DND-41 (cell line): Measurements from ENCODE around the gene SLC17A2.

Experiments
- ATAC-seq: fragments of 200-7000 bp; cut with Tn5 transposase; 3 replicates; pipeline ENCODE4 v1.9.1; 2021; ENCODE audit warnings: low read depth; ENCODE audit not compliant: insufficient read depth
- DNase-seq: peaks from one replicate; pipeline ENCODE4 v3.0.0-alpha.2; 2020
- H2AFZ ChIP-seq: 2 replicates; pipeline ENCODE4 v1.6.0; 2012; ENCODE audit warnings: low read depth, low read length
- H3K27ac ChIP-seq: 2 replicates; pipeline ENCODE4 v1.5.1; 2012; ENCODE audit warnings: low read length, inconsistent platforms
- H3K27me3 ChIP-seq: fragments of 200-600 bp; sonication (generic); 2 replicates; pipeline ENCODE4 v1.6.0; 2012; ENCODE audit warnings: low read length, mild to moderate bottlenecking, inconsistent platforms; ENCODE audit not compliant: insufficient read depth, poor library complexity
- H3K36me3 ChIP-seq: 2 replicates; pipeline ENCODE4 v1.5.1; 2012; ENCODE audit warnings: low read length, inconsistent platforms; ENCODE audit not compliant: insufficient read depth
- H3K4me1 ChIP-seq: 2 replicates; pipeline ENCODE4 v1.5.1; 2012; ENCODE audit warnings: mild to moderate bottlenecking, low read length; ENCODE audit not compliant: insufficient read depth
- H3K4me2 ChIP-seq: 2 replicates; pipeline ENCODE4 v1.6.0; 2012; ENCODE audit warnings: mild to moderate bottlenecking, moderate library complexity, low read length, inconsistent platforms; ENCODE audit not compliant: insufficient read depth
- H3K4me3 ChIP-seq, 2 experiments: fragments of 200-600 bp in 1 of 2; shearing (Covaris generic) in 1 of 2; 2 replicates each; pipeline ENCODE4 v1.5.1; 2012 to 2016; ENCODE audit warnings: inconsistent platforms in 2 of 2, low read length in 2 of 2, mild to moderate bottlenecking in 2 of 2, low read depth in 1 of 2, moderate library complexity in 1 of 2
- H3K79me2 ChIP-seq: 2 replicates; pipeline ENCODE4 v1.6.0; 2012; ENCODE audit warnings: low read length, inconsistent platforms; ENCODE audit not compliant: insufficient read depth
- H3K9ac ChIP-seq: 2 replicates; pipeline ENCODE4 v1.6.0; 2012; ENCODE audit warnings: low read depth, mild to moderate bottlenecking, inconsistent platforms, low read length, moderate library complexity
- H3K9me3 ChIP-seq: 2 replicates; pipeline ENCODE4 v1.5.1; 2012; ENCODE audit warnings: low read length, moderate library complexity, mild to moderate bottlenecking, inconsistent platforms; ENCODE audit not compliant: insufficient read depth, severe bottlenecking
- H4K20me1 ChIP-seq: 2 replicates; pipeline ENCODE4 v1.6.0; 2012; ENCODE audit warnings: low read length; ENCODE audit not compliant: insufficient read depth
- EZH2 ChIP-seq: IDR thresholded peaks from 3 replicates; pipeline ENCODE4 v1.6.1; 2012; ENCODE audit warnings: borderline replicate concordance, low read depth, mild to moderate bottlenecking, moderate library complexity, low read length, inconsistent platforms; ENCODE audit not compliant: severe bottlenecking
- TF ChIP-seq, protein P1 (sequence below): IDR thresholded peaks from 2 replicates; pipeline ENCODE4 v1.5.1; 2012; ENCODE audit warnings: borderline replicate concordance, low read length, moderate library complexity, mild to moderate bottlenecking; ENCODE audit not compliant: poor library complexity, severe bottlenecking; ENCODE audit errors: extremely low read depth

SLC17A2 gene

DNA sequence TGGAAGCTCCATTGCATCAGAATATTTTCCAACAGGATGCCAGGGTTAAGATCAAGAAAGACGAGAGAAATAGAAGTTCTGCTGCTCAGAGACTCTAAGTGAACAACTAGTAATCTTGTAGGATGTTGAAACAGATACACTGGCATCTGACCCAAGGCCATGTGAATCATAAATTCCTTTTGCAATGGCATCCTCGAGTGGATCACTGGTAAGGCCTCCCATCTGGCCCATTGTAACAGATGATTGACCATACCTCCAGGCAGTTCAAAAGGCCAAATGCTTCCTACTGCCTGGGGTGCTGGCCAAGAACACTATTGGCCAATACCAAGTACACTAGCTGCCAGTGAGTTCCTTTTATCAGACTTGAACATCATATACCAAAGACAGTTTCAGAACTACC, 46.5 kb downstream of the SLC17A2 start:
- DNase-seq: no peak
- no peak overlapping the region for H3K9ac ChIP-seq
- TF ChIP-seq, protein P1, sequence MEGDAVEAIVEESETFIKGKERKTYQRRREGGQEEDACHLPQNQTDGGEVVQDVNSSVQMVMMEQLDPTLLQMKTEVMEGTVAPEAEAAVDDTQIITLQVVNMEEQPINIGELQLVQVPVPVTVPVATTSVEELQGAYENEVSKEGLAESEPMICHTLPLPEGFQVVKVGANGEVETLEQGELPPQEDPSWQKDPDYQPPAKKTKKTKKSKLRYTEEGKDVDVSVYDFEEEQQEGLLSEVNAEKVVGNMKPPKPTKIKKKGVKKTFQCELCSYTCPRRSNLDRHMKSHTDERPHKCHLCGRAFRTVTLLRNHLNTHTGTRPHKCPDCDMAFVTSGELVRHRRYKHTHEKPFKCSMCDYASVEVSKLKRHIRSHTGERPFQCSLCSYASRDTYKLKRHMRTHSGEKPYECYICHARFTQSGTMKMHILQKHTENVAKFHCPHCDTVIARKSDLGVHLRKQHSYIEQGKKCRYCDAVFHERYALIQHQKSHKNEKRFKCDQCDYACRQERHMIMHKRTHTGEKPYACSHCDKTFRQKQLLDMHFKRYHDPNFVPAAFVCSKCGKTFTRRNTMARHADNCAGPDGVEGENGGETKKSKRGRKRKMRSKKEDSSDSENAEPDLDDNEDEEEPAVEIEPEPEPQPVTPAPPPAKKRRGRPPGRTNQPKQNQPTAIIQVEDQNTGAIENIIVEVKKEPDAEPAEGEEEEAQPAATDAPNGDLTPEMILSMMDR: no peak
- no peak for TF ChIP-seq EZH2
- peaks cover 5% of the 10 kb centered on the region for H3K27me3 ChIP-seq
- H3K27ac ChIP-seq: no peak overlapping the region
- no peak overlapping the region for H3K4me3 ChIP-seq
- no peak overlapping the region for H3K4me2 ChIP-seq
- no peak overlapping the region for H2AFZ ChIP-seq
- H3K79me2 ChIP-seq: no peaks in the 10 kb centered on the region
- H4K20me1 ChIP-seq: no peaks in the 10 kb centered on the region
- ATAC-seq: no peak
- H3K9me3 ChIP-seq: no peaks in the 10 kb centered on the region
- no peaks in the 10 kb centered on the region for H3K4me1 ChIP-seq
- no peaks in the 10 kb centered on the region for H3K36me3 ChIP-seq

DNA sequence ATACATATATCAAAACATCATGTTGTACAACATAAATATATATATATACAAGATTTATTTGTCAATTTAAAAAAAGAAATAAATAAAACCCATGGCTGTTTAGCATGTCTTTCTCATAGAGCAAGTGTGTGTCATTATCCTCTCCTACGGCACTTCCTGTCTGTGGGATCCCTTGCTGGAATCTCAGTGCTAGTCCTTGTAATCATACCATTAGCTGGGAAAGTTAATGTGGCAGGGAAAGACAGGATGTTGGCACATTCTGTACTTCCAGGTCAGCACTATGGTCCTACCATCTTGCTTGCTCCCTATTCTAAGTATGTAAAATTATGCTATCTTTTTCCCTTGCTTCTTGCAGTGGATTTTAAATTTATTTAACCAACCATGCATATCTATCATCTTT, 47.0 kb downstream of the SLC17A2 start:
- Histone ChIP-seq H3K4me3 (no peak overlapping the region), H3K27me3 (peaks cover 5% of the 10 kb centered on the region), H3K4me2 (no peak overlapping the region), H2AFZ (no peak overlapping the region), H3K27ac (no peak overlapping the region), H3K9ac (no peak overlapping the region), H3K4me1 (no peaks in the 10 kb centered on the region), H3K79me2 (no peaks in the 10 kb centered on the region), H3K9me3 (no peaks in the 10 kb centered on the region), H3K36me3 (no peaks in the 10 kb centered on the region), H4K20me1 (no peaks in the 10 kb centered on the region)
- TF ChIP-seq, protein P1: no peak
- TF ChIP-seq EZH2: no peak
- ATAC-seq (no peak), DNase-seq (no peak)

DNA sequence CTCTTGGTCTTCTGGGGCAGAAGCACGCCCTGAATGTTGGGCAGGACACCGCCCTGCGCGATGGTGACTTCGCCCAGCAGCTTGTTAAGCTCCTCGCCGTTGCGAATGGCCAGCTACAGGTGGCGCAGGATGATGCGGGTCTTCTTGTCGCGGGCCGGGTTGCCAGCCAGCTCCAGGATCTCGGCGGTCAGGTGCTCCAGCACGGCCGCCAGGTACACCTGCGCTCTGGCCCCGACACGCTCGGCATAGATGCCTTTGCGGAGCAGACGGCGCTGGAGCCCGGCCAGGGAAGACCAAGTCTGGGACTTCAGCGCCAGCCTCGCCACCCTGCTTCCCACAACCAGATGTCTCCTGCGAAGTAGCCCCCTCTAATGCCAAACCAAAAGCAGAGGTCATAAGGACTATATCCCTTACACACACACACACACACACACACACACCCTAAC, 48.4 kb downstream of the SLC17A2 start:
- Histone ChIP-seq H3K9ac (no peak overlapping the region), H3K27me3 (peaks cover 2% of the 10 kb centered on the region), H3K9me3 (no peaks in the 10 kb centered on the region), H2AFZ (no peak overlapping the region), H3K36me3 (no peaks in the 10 kb centered on the region), H3K4me1 (no peaks in the 10 kb centered on the region), H3K79me2 (no peaks in the 10 kb centered on the region), H4K20me1 (no peaks in the 10 kb centered on the region), H3K4me3 (no peak overlapping the region), H3K27ac (no peak overlapping the region), H3K4me2 (no peak overlapping the region)
- ATAC-seq: no peak
- TF ChIP-seq, protein P1: no peak
- no peak for TF ChIP-seq EZH2
- no peak for DNase-seq

GRCh38 chr6:25880601-25881000, 49.9 kb downstream of the SLC17A2 start:
- Histone ChIP-seq H3K79me2 (no peaks in the 10 kb centered on the region), H3K4me2 (no peak overlapping the region), H3K4me3 (no peak overlapping the region), H3K36me3 (no peaks in the 10 kb centered on the region), H3K9ac (no peak overlapping the region), H3K27me3 (peaks cover 2% of the 10 kb centered on the region), H2AFZ (no peak overlapping the region), H3K27ac (no peak overlapping the region), H3K9me3 (no peaks in the 10 kb centered on the region), H4K20me1 (no peaks in the 10 kb centered on the region), H3K4me1 (no peaks in the 10 kb centered on the region)
- TF ChIP-seq EZH2: no peak
- TF ChIP-seq, protein P1: no peak
- ATAC-seq (no peak), DNase-seq (no peak)
